ENCODE data around the gene SOX15.

Gene SOX15

GRCh38 chr17:7548585-7549400 lies 41.1 kb downstream of the SOX15 start, which contains the start of gene TNFSF12:
Gene TNFSF12, plus strand, starts transcription at chr17:7549058. Its CDS starts 96 bp downstream, at chr17:7549154.
- Histone ChIP-seq H3K9me3 (ENCODE audit: control insufficient read depth, insufficient read depth, low read length) (no peaks in the 10 kb centered on the region), H3K27me3 (ENCODE audit: control insufficient read depth, insufficient read depth, low read length) (peaks cover 5% of the 10 kb centered on the region), H3K4me3 (ENCODE audit: low read depth, low read length) (peak within 1 kb of the TSS; percentile 63), H3K36me3 (ENCODE audit: control insufficient read depth, insufficient read depth, low read length) (no peaks in the 10 kb centered on the region), H3K4me1 (ENCODE audit: control insufficient read depth, insufficient read depth, low read length) (no peaks in the 10 kb centered on the region), H3K9ac (ENCODE audit: low read depth, low read length) (peak within 1 kb of the TSS; percentile 3)

- Histone ChIP-seq H3K27me3 (ENCODE audit: control insufficient read depth, insufficient read depth, low read length) (peaks cover 9% of the 10 kb centered on the region), H3K4me3 (ENCODE audit: low read depth, low read length) (no peak overlapping the region), H3K9me3 (ENCODE audit: control insufficient read depth, insufficient read depth, low read length) (no peaks in the 10 kb centered on the region), H3K36me3 (ENCODE audit: control insufficient read depth, insufficient read depth, low read length) (no peaks in the 10 kb centered on the region), H3K9ac (ENCODE audit: low read depth, low read length) (no peak overlapping the region), H3K4me1 (ENCODE audit: control insufficient read depth, insufficient read depth, low read length) (no peaks in the 10 kb centered on the region)
These were observed 45.0 kb downstream of the SOX15 start for GRCh38 chr17:7544911-7545310.

- Histone ChIP-seq H3K4me3 (ENCODE audit: low read depth, low read length) (no peak overlapping the region), H3K36me3 (ENCODE audit: control insufficient read depth, insufficient read depth, low read length) (no peaks in the 10 kb centered on the region), H3K9ac (ENCODE audit: low read depth, low read length) (no peak overlapping the region), H3K27me3 (ENCODE audit: control insufficient read depth, insufficient read depth, low read length) (peaks cover 4% of the 10 kb centered on the region), H3K9me3 (ENCODE audit: control insufficient read depth, insufficient read depth, low read length) (peaks cover 4% of the 10 kb centered on the region), H3K4me1 (ENCODE audit: control insufficient read depth, insufficient read depth, low read length) (no peaks in the 10 kb centered on the region)
These were observed 48.7 kb downstream of the SOX15 start for GRCh38 chr17:7541074-7541621.

- Histone ChIP-seq H3K9ac (ENCODE audit: low read depth, low read length) (no peak overlapping the region), H3K36me3 (ENCODE audit: control insufficient read depth, insufficient read depth, low read length) (no peaks in the 10 kb centered on the region), H3K4me3 (ENCODE audit: low read depth, low read length) (no peak overlapping the region), H3K4me1 (ENCODE audit: control insufficient read depth, insufficient read depth, low read length) (no peaks in the 10 kb centered on the region), H3K9me3 (ENCODE audit: control insufficient read depth, insufficient read depth, low read length) (peaks cover 4% of the 10 kb centered on the region), H3K27me3 (ENCODE audit: control insufficient read depth, insufficient read depth, low read length) (peaks cover 4% of the 10 kb centered on the region)
These were observed 50.9 kb downstream of the SOX15 start for GRCh38 chr17:7538891-7539545.
